ENCODE results near the gene RCAN2. TPM values are rescaled to one million over a fixed set of nuclear protein-coding genes. Genes with fewer than 3 reads are reported as not detected.

Gene RCAN2
- total and polyA plus RNA-seq, 2 donors (not counting 3 experiments of a cell fraction or from before 2014, with no cell fraction given) = 0.07 to 0.33 TPM

GRCh38 chr6:46368169-46368536, 123.1 kb downstream of the RCAN2 start:
- no peaks in the 10 kb centered on the region for H3K27me3 ChIP-seq (ENCODE audit: control insufficient read depth in 2 of 2, insufficient read depth in 2 of 2, low read length in 2 of 2)
- no peaks in the 10 kb centered on the region for H4K20me1 ChIP-seq (replicated peaks; ENCODE audit: control insufficient read depth, extremely low read depth, insufficient read depth, low read length)
- no peaks in the 10 kb centered on the region for H3K9me1 ChIP-seq (replicated peaks; ENCODE audit: control insufficient read depth, extremely low read depth, insufficient read depth, low read length)
- intact Hi-C loops (cut with micrococcal nuclease) (no loop called here), dilution Hi-C loops (cut with MboI; ENCODE audit: extremely low pct_ligation_motif_present, low sequenced_read_pairs) (no loop called here)
- H3K79me2 ChIP-seq (ENCODE audit: control insufficient read depth, insufficient read depth, low read length) = no peaks in the 10 kb centered on the region
- no peak overlapping the region for H3K4me2 ChIP-seq (ENCODE audit: insufficient read depth, low read length)
- no peak for DNase-seq (ENCODE audit: low read depth, low spot score)
- BruUV-seq (replicated peaks) = no TSS peak
- FAIRE-seq = no peak
- H3K27ac ChIP-seq (ENCODE audit: insufficient read depth, low read depth, low read length) = no peak overlapping the region
- no peak overlapping the region for H2AFZ ChIP-seq (ENCODE audit: low read depth, low read length)
- CTCF ChIA-PET = interaction anchor here (1.4 to 1.6 kb wide), 2 partner anchors 14 to 24 kb away, joined by 3 read pairs; no protein-coding TSS in a partner anchor
- H3K36me3 ChIP-seq (ENCODE audit: control insufficient read depth in 2 of 2, extremely low read depth in 1 of 2, insufficient read depth in 2 of 2, low read length in 2 of 2) = no peaks in the 10 kb centered on the region
- TF ChIP-seq POLR2A (IDR thresholded peaks at IDR 0.05; ENCODE audit: low read depth, low read length) (no peak), MYC (IDR thresholded peaks at IDR 0.05; ENCODE audit: low read depth, low read length) (no peak), CTCF (IDR thresholded peaks at IDR 0.05; ENCODE audit: extremely low read depth in 1 of 2, insufficient read depth in 1 of 2, low read depth in 1 of 2, low read length in 2 of 2) (no peak), POLR2AphosphoS5 (IDR thresholded peaks at IDR 0.05; ENCODE audit: insufficient read depth, low read depth, low read length) (no peak), EZH2 (IDR thresholded peaks at IDR 0.05; ENCODE audit: borderline replicate concordance, low read depth, low read length, severe bottlenecking) (no peak), MAX (IDR thresholded peaks at IDR 0.05; ENCODE audit: insufficient read depth, insufficient read length) (no peak), FOS (IDR thresholded peaks at IDR 0.05; ENCODE audit: borderline replicate concordance, insufficient read depth, low read length) (no peak), GATA2 (IDR thresholded peaks at IDR 0.05; ENCODE audit: insufficient read depth, insufficient read length, low read depth, low read length) (no peak), JUN (IDR thresholded peaks at IDR 0.05; ENCODE audit: borderline replicate concordance, insufficient read depth, insufficient read length, low read depth) (no peak)
- no peak overlapping the region for H3K9ac ChIP-seq (replicated peaks; ENCODE audit: extremely low read depth, insufficient read depth, low read length)
- no peak overlapping the region for H3K4me3 ChIP-seq (replicated peaks in 1 of 3; ENCODE audit: insufficient read depth in 1 of 3, low read depth in 1 of 3, low read length in 3 of 3)
- POLR2A ChIA-PET = no interaction called here
- H3K4me1 ChIP-seq (ENCODE audit: control insufficient read depth, extremely low read depth, insufficient read depth, low read length) = no peaks in the 10 kb centered on the region
- no peaks in the 10 kb centered on the region for H3K9me3 ChIP-seq (replicated peaks; ENCODE audit: control insufficient read depth, insufficient read depth, low read length)
